HepG2 (cell line): Measurements from ENCODE around the gene QDPR. TPM values are rescaled to one million over a fixed set of nuclear protein-coding genes. Genes with fewer than 3 reads are reported as not detected.

Source experiments
- E2F1 ChIP-seq: sonication (generic); formaldehyde crosslinking; IDR thresholded peaks from 2 replicates; pipeline ENCODE4 v1.5.0; 2020; ENCODE audit warnings: missing genetic modification reagents
- FOSL1 ChIP-seq: sonication (generic); formaldehyde crosslinking; IDR thresholded peaks from 2 replicates; pipeline ENCODE4 v1.9.0; 2021; ENCODE audit warnings: missing genetic modification reagents, borderline replicate concordance
- HMGA1 ChIP-seq: sonication (generic); formaldehyde crosslinking; conservative IDR thresholded peaks from 2 replicates; pipeline ENCODE4 v1.4.0; 2020; ENCODE audit warnings: missing genetic modification reagents
- KDM3A ChIP-seq: IDR thresholded peaks from 2 replicates; pipeline ENCODE4 v1.6.1; 2018; ENCODE audit warnings: low read depth, missing compliant biosample characterization
- KLF9 ChIP-seq: IDR thresholded peaks from 2 replicates; pipeline ENCODE4 v1.6.1; 2016; ENCODE audit warnings: low read depth
- NONO ChIP-seq, 2 experiments: fragments of 450-650 bp in 1 of 2; sonication (generic) in 1 of 2; formaldehyde crosslinking in 1 of 2; IDR thresholded peaks in 1 of 2; conservative IDR thresholded peaks in 1 of 2; 2 replicates each; pipeline versions ENCODE4 v1.6.1 to v1.8.0; 2017 to 2022; ENCODE audit warnings: mild to moderate bottlenecking in 1 of 2, missing genetic modification reagents in 1 of 2, moderate library complexity in 1 of 2
- RERE ChIP-seq: IDR thresholded peaks from 2 replicates; pipeline ENCODE4 v1.6.1; 2016; ENCODE audit warnings: low read depth, missing genetic modification reagents, missing compliant biosample characterization
- ZNF264 ChIP-seq: sonication (generic); formaldehyde crosslinking; IDR thresholded peaks from 2 replicates; pipeline ENCODE4 v1.4.0; 2020; ENCODE audit warnings: missing genetic modification reagents
- ZNF614 ChIP-seq: IDR thresholded peaks from 2 replicates; pipeline ENCODE4 v1.6.1; 2018; ENCODE audit warnings: missing biosample characterization, missing genetic modification reagents, inconsistent platforms, borderline replicate concordance
- ZNF646 ChIP-seq: sonication (generic); formaldehyde crosslinking; IDR thresholded peaks from 2 replicates; pipeline ENCODE4 v1.9.0; 2021; ENCODE audit warnings: mild to moderate bottlenecking, missing genetic modification reagents
- ZNF850 ChIP-seq: sonication (generic); formaldehyde crosslinking; conservative IDR thresholded peaks from 2 replicates; pipeline ENCODE4 v1.9.0; 2021; ENCODE audit warnings: mild to moderate bottlenecking, missing genetic modification reagents
- ZXDC ChIP-seq: sonication (generic); formaldehyde crosslinking; IDR thresholded peaks from 2 replicates; pipeline ENCODE4 v1.5.0; 2020; ENCODE audit warnings: mild to moderate bottlenecking, missing genetic modification reagents
- polyA plus RNA-seq, 8 experiments: library from polyadenylated mRNA; depleted of rRNA in 3 of 8; stranded (reverse) in 7 of 8; unstranded in 1 of 8; fragments of >200 nt; fragmentation: Illumina TruSeq in 4 of 8; extraction: Trizol in 4 of 8; gene quantifications; 2 replicates each; pipeline versions ENCODE4 v1.2.1 to v1.2.3, GENCODE V29; 2011 to 2016; ENCODE audit warnings: low read depth in 4 of 8, missing spikeins in 1 of 8, mixed read lengths in 1 of 8; ENCODE audit not compliant: insufficient read depth in 1 of 8
- total RNA-seq, 5 experiments: library from RNA; depleted of rRNA; stranded (reverse); fragments of >200 nt; fragmentation: Illumina TruSeq; extraction: Trizol; gene quantifications; 2 replicates each; pipeline ENCODE4 v1.2.3, GENCODE V29; 2016; ENCODE audit warnings: low read depth in 1 of 5

Gene QDPR
- total and polyA plus RNA-seq, 2 of the 13 experiments (the other 11 are each of a cell fraction or from before 2014, with no cell fraction given), result 9.9 to 95.5 TPM

GRCh38 chr4:17511950-17512795 lies at the start of gene QDPR (continued):
- TF ChIP-seq ZNF614 (CRISPR knock-in tag), result no peak
- TF ChIP-seq NONO (IDR thresholded peaks at IDR 0.05), result no peak
- no peak for TF ChIP-seq NONO (CRISPR knock-in tag; conservative IDR thresholded peaks at IDR 0.05)
- no peak for TF ChIP-seq ZNF646 (CRISPR knock-in tag)
- no peak for TF ChIP-seq E2F1 (CRISPR knock-in tag)
- no peak for TF ChIP-seq KDM3A
- no peak for TF ChIP-seq FOSL1 (CRISPR knock-in tag)
- TF ChIP-seq ZXDC (CRISPR knock-in tag), result no peak
- TF ChIP-seq ZNF264 (CRISPR knock-in tag), result no peak
- no peak for TF ChIP-seq ZNF850 (CRISPR knock-in tag)
- no peak for TF ChIP-seq KLF9
- TF ChIP-seq RERE (CRISPR knock-in tag), result no peak
- no peak for TF ChIP-seq HMGA1 (CRISPR knock-in tag)
